Measurements from ENCODE around the gene TANGO2. TPM values are rescaled to one million over a fixed set of nuclear protein-coding genes. Genes with fewer than 3 reads are reported as not detected.

The TANGO2 gene
- total and polyA plus RNA-seq, 9 of the 15 experiments (the other 6 are each of a cell fraction or from before 2014, with no cell fraction given): 15.5 to 94.9 (median 70.1) TPM

GRCh38 chr22:20111045-20111688, 90.3 kb downstream of the TANGO2 start (continued):
- TF ChIP-seq JUN (IDR thresholded peaks at IDR 0.05; ENCODE audit: borderline replicate concordance, low read depth, low read length) (0 out of 2 replicates have a peak, but pooled peaks have one; percentile 38), JUN (CRISPR knock-in tag; IDR thresholded peaks at IDR 0.05; ENCODE audit: borderline replicate concordance) (no peak), NBN (IDR thresholded peaks at IDR 0.05; ENCODE audit: low read depth) (no peak), RCOR1 (IDR thresholded peaks at IDR 0.05; ENCODE audit: borderline replicate concordance in 1 of 2, low read depth in 2 of 2, low read length in 2 of 2) (peak in 1 of 2 experiments; percentile 10; a peak in 1 of 4 replicates), BHLHE40 (IDR thresholded peaks at IDR 0.05; ENCODE audit: low read length) (peak; percentile 43; the same call in 1 of the 2 replicates), NRF1 (conservative IDR thresholded peaks at IDR 0.05 in 1 of 2, IDR thresholded peaks at IDR 0.05 in 1 of 2) (no peak; a peak in 1 of 4 replicates), ZNF589 (CRISPR knock-in tag; IDR thresholded peaks at IDR 0.05; ENCODE audit: low read depth) (no peak), SAFB (IDR thresholded peaks at IDR 0.05; ENCODE audit: borderline replicate concordance, low read depth, low read length) (no peak), HMG20A (CRISPR knock-in tag; conservative IDR thresholded peaks at IDR 0.05) (no peak), CAMTA2 (CRISPR knock-in tag; conservative IDR thresholded peaks at IDR 0.05) (no peak), PBX2 (CRISPR knock-in tag; IDR thresholded peaks at IDR 0.05; ENCODE audit: low read depth) (no peak), PBX2 (tag; conservative IDR thresholded peaks at IDR 0.05; ENCODE audit: low read depth) (no peak), ZNF764 (CRISPR knock-in tag; IDR thresholded peaks at IDR 0.05; ENCODE audit: low read depth) (peak; percentile 39; the same call in 1 of the 2 replicates), ZNF133 (CRISPR knock-in tag; IDR thresholded peaks at IDR 0.05) (peak; percentile 78; the same call in 1 of the 2 replicates), PTBP1 (IDR thresholded peaks at IDR 0.05; ENCODE audit: low read depth, low read length) (peak; percentile 83; the same call in 1 of the 2 replicates), HOXB6 (CRISPR knock-in tag; IDR thresholded peaks at IDR 0.05; ENCODE audit: borderline replicate concordance) (no peak; the same call in 1 of the 2 replicates), GABPB2 (CRISPR knock-in tag; conservative IDR thresholded peaks at IDR 0.05) (peak; percentile 6; the same call in 1 of the 2 replicates), PTRF (tag; IDR thresholded peaks at IDR 0.05) (no peak), ZNF717 (CRISPR knock-in tag; IDR thresholded peaks at IDR 0.05) (no peak), TBP (optimal IDR thresholded peaks at IDR 0.05; ENCODE audit: low read depth, low read length) (no peak), FOSL1 (tag; conservative IDR thresholded peaks at IDR 0.05) (no peak), HDAC3 (IDR thresholded peaks at IDR 0.05; ENCODE audit: borderline replicate concordance, partially characterized antibody) (no peak), XRCC3 (IDR thresholded peaks at IDR 0.05) (no peak), ZNF253 (CRISPR knock-in tag; conservative IDR thresholded peaks at IDR 0.05) (no peak), FIP1L1 (IDR thresholded peaks at IDR 0.05; ENCODE audit: low read depth, low read length, poor library complexity, severe bottlenecking) (no peak), PRMT5 (CRISPR knock-in tag; IDR thresholded peaks at IDR 0.05) (no peak)
- TF ChIP-seq, protein P1, sequence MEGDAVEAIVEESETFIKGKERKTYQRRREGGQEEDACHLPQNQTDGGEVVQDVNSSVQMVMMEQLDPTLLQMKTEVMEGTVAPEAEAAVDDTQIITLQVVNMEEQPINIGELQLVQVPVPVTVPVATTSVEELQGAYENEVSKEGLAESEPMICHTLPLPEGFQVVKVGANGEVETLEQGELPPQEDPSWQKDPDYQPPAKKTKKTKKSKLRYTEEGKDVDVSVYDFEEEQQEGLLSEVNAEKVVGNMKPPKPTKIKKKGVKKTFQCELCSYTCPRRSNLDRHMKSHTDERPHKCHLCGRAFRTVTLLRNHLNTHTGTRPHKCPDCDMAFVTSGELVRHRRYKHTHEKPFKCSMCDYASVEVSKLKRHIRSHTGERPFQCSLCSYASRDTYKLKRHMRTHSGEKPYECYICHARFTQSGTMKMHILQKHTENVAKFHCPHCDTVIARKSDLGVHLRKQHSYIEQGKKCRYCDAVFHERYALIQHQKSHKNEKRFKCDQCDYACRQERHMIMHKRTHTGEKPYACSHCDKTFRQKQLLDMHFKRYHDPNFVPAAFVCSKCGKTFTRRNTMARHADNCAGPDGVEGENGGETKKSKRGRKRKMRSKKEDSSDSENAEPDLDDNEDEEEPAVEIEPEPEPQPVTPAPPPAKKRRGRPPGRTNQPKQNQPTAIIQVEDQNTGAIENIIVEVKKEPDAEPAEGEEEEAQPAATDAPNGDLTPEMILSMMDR (IDR thresholded peaks at IDR 0.05 in 2 of 3, conservative IDR thresholded peaks at IDR 0.05 in 1 of 3; ENCODE audit: insufficient read depth in 2 of 3, low read depth in 1 of 3, low read length in 3 of 3): peak; percentile 93 to 99 (median 94)

Data from K562 (cell line).